H9 (cell line): Measurements from ENCODE around the gene TMEM14B. TPM values are rescaled to one million over a fixed set of nuclear protein-coding genes. Genes with fewer than 3 reads are reported as not detected.
A peak's percentile ranks its signal among the peaks of the same experiment; 100 is the strongest.

ENCODE experiments used
- DNase-seq: peaks from one replicate; pipeline ENCODE4 v3.0.0-alpha.2; 2017
- H2AFZ ChIP-seq: one replicate; pipeline ENCODE4 v1.6.1; 2013; ENCODE audit warnings: mild to moderate bottlenecking, low read length, control low read depth, moderate library complexity
- H2AK5ac ChIP-seq: 2 replicates; pipeline ENCODE4 v1.6.1; 2013; ENCODE audit warnings: low read length, control low read depth, mixed read lengths; ENCODE audit not compliant: insufficient read length
- H2BK120ac ChIP-seq: one replicate; pipeline ENCODE4 v1.6.1; 2013; ENCODE audit warnings: low read depth, mild to moderate bottlenecking, low read length, control low read depth, inconsistent platforms; ENCODE audit not compliant: poor library complexity, severe bottlenecking
- H2BK12ac ChIP-seq: 2 replicates; pipeline ENCODE4 v1.6.1; 2013; ENCODE audit warnings: low read length, control low read depth, mixed read lengths, low read depth; ENCODE audit not compliant: insufficient read length
- H2BK15ac ChIP-seq: 2 replicates; pipeline ENCODE4 v1.6.1; 2013; ENCODE audit warnings: low read depth, low read length, control low read depth
- H2BK20ac ChIP-seq: one replicate; pipeline ENCODE4 v1.6.1; 2013; ENCODE audit warnings: low read depth, mild to moderate bottlenecking, low read length, control low read depth, inconsistent platforms; ENCODE audit not compliant: poor library complexity, severe bottlenecking
- H2BK5ac ChIP-seq: 2 replicates; pipeline ENCODE4 v1.6.1; 2013; ENCODE audit warnings: low read length, control low read depth, mixed read lengths; ENCODE audit not compliant: insufficient read length
- H3K14ac ChIP-seq: 2 replicates; pipeline ENCODE4 v1.6.1; 2013; ENCODE audit warnings: low read length, control low read depth; ENCODE audit not compliant: insufficient read depth
- H3K18ac ChIP-seq: 2 replicates; pipeline ENCODE4 v1.6.1; 2013; ENCODE audit warnings: low read depth, mild to moderate bottlenecking, mixed read lengths, low read length, control low read depth; ENCODE audit not compliant: insufficient read length
- H3K23ac ChIP-seq: 2 replicates; pipeline ENCODE4 v1.6.1; 2013; ENCODE audit warnings: low read length, control low read depth, mixed read lengths, low read depth; ENCODE audit not compliant: insufficient read length
- H3K23me2 ChIP-seq: 2 replicates; pipeline ENCODE4 v1.6.1; 2013; ENCODE audit warnings: low read depth, mild to moderate bottlenecking, mixed read lengths, low read length, control low read depth; ENCODE audit not compliant: insufficient read length, poor library complexity, severe bottlenecking
- H3K27ac ChIP-seq: 2 replicates; pipeline ENCODE4 v1.5.1; 2013; ENCODE audit warnings: low read length, control low read depth, mixed read lengths, low read depth; ENCODE audit not compliant: insufficient read length
- H3K27me3 ChIP-seq: 2 replicates; pipeline ENCODE4 v1.6.1; 2013; ENCODE audit warnings: low read length, control low read depth, inconsistent platforms; ENCODE audit not compliant: insufficient read depth
- H3K4ac ChIP-seq: 2 replicates; pipeline ENCODE4 v1.6.1; 2013; ENCODE audit warnings: low read depth, mild to moderate bottlenecking, control low read depth, inconsistent platforms, low read length, moderate library complexity
- H3K4me1 ChIP-seq: 2 replicates; pipeline ENCODE4 v1.6.1; 2013; ENCODE audit warnings: low read length, control low read depth, inconsistent platforms; ENCODE audit not compliant: insufficient read depth
- H3K4me2 ChIP-seq: 2 replicates; pipeline ENCODE4 v1.6.1; 2013; ENCODE audit warnings: low read length, control low read depth, mixed read lengths; ENCODE audit not compliant: insufficient read length, insufficient read depth
- H3K56ac ChIP-seq: 2 replicates; pipeline ENCODE4 v1.6.1; 2013; ENCODE audit warnings: low read depth, mild to moderate bottlenecking, mixed read lengths, low read length, control low read depth; ENCODE audit not compliant: insufficient read length
- H3K79me1 ChIP-seq: 2 replicates; pipeline ENCODE4 v1.6.1; 2013; ENCODE audit warnings: low read depth, mild to moderate bottlenecking, moderate library complexity, low read length, control low read depth, inconsistent platforms; ENCODE audit not compliant: insufficient read depth, poor library complexity, severe bottlenecking
- H3K79me2 ChIP-seq: 2 replicates; pipeline ENCODE4 v1.6.1; 2013; ENCODE audit warnings: low read length, control low read depth, inconsistent platforms; ENCODE audit not compliant: insufficient read depth
- H3K9ac ChIP-seq: 2 replicates; pipeline ENCODE4 v1.6.1; 2013; ENCODE audit warnings: low read length, control low read depth, mixed read lengths; ENCODE audit not compliant: insufficient read length; ENCODE audit errors: extremely low read depth
- H3K9me3 ChIP-seq: one replicate; pipeline ENCODE4 v1.6.1; 2013; ENCODE audit warnings: low read depth, low read length, inconsistent platforms; ENCODE audit not compliant: control insufficient read depth
- H3T11ph ChIP-seq: one replicate; pipeline ENCODE4 v1.6.1; 2013; ENCODE audit warnings: mild to moderate bottlenecking, low read length, control low read depth, inconsistent platforms
- H4K20me1 ChIP-seq: one replicate; pipeline ENCODE4 v1.6.1; 2013; ENCODE audit not compliant: control insufficient read depth, insufficient read length, insufficient read depth
- H4K5ac ChIP-seq: 2 replicates; pipeline ENCODE4 v1.6.1; 2013; ENCODE audit warnings: low read depth, mild to moderate bottlenecking, mixed read lengths, low read length, control low read depth; ENCODE audit not compliant: insufficient read length
- H4K8ac ChIP-seq: replicated peaks from 2 replicates; pipeline ENCODE4 v1.6.1; 2013; ENCODE audit warnings: low read length, control low read depth, mixed read lengths, low read depth; ENCODE audit not compliant: insufficient read length
- H4K91ac ChIP-seq: 2 replicates; pipeline ENCODE4 v1.6.1; 2013; ENCODE audit warnings: low read depth, mild to moderate bottlenecking, moderate library complexity, mixed read lengths, low read length, control low read depth; ENCODE audit not compliant: insufficient read length
- H3K27ac Mint-ChIP-seq, 3 experiments: 2 replicates in 2 of 3; 3 replicates in 1 of 3; pipeline ENCODE4 v1.8.0; 2020 to 2021; ENCODE audit warnings: mixed read lengths in 3 of 3, mild to moderate bottlenecking in 1 of 3, moderate library complexity in 1 of 3
- H3K27me3 Mint-ChIP-seq: 2 replicates; pipeline ENCODE4 v1.8.0; 2021; ENCODE audit warnings: low read depth, mild to moderate bottlenecking, moderate library complexity, mixed read lengths
- H3K36me3 Mint-ChIP-seq, 3 experiments: 2 replicates in 2 of 3; 3 replicates in 1 of 3; pipeline ENCODE4 v1.8.0; 2020 to 2021; ENCODE audit warnings: low read depth in 3 of 3, mixed read lengths in 3 of 3; ENCODE audit not compliant: insufficient read depth in 1 of 3
- H3K4me1 Mint-ChIP-seq, 2 experiments: 2 replicates each; pipeline ENCODE4 v1.8.0; 2020; ENCODE audit warnings: mixed read lengths in 2 of 2
- H3K4me3 Mint-ChIP-seq, 2 experiments: 2 replicates in 1 of 2; 3 replicates in 1 of 2; pipeline ENCODE4 v1.8.0; 2020 to 2021; ENCODE audit warnings: mild to moderate bottlenecking in 2 of 2, mixed read lengths in 2 of 2, moderate library complexity in 1 of 2
- H3K9me3 Mint-ChIP-seq, 2 experiments: 2 replicates in 1 of 2; 3 replicates in 1 of 2; pipeline ENCODE4 v1.8.0; 2020; ENCODE audit warnings: mild to moderate bottlenecking in 2 of 2, mixed read lengths in 2 of 2, moderate library complexity in 1 of 2
- CTCF ChIP-seq: fragments of 200-600 bp; sonication (generic); conservative IDR thresholded peaks from 3 replicates; pipeline ENCODE4 v1.8.0; 2021; ENCODE audit warnings: antibody characterized with exemption, mild to moderate bottlenecking
- WGBS: extraction: QIAGEN DNeasy Blood & Tissue Kit; methylation state at CpG from one replicate; pipeline ENCODE4 v1.1.7; 2013; ENCODE audit warnings: missing lambda C conversion rate, low lambda C conversion rate, mixed read lengths; ENCODE audit not compliant: insufficient read length; ENCODE audit errors: extremely low coverage; 5-methylcytosine and 5-hydroxymethylcytosine counted together
- total RNA-seq: library from RNA; stranded (reverse); gene quantifications from 2 replicates; pipeline ENCODE4 v1.2.1, GENCODE V29; 2021

TMEM14B gene
- total RNA-seq, 1 experiment from 2014 or later = 107 TPM

GRCh38 chr6:10756085-10756484 is 8.5 kb downstream of the TMEM14B start:
- no peak for TF ChIP-seq CTCF
- no peak overlapping the region for H3K23ac ChIP-seq
- H4K20me1 ChIP-seq = no peaks in the 10 kb centered on the region
- H4K91ac ChIP-seq = no peak overlapping the region
- peaks cover 5% of the 10 kb centered on the region for H3K79me1 ChIP-seq
- no peaks in the 10 kb centered on the region for H3K23me2 ChIP-seq
- no peak overlapping the region for H3K4me2 ChIP-seq
- Mint-ChIP-seq H3K36me3 (peaks cover 41 to 83% (median 77%) of the 10 kb centered on the region in 3 experiments), H3K4me3 (no peak overlapping the region), H3K27ac (0 out of 7 replicates have a peak overlapping the region, but pooled peaks of 1 of the 3 experiments have one; percentile 8), H3K27me3 (no peaks in the 10 kb centered on the region), H3K9me3 (no peaks in the 10 kb centered on the region), H3K4me1 (peaks cover 0 to 6% of the 10 kb centered on the region in 2 experiments; a peak in 2 of 4 replicates)
- no peak overlapping the region for H4K8ac ChIP-seq
- H2BK20ac ChIP-seq = no peak overlapping the region
- no peaks in the 10 kb centered on the region for H3K4me1 ChIP-seq
- no peak overlapping the region for H3K18ac ChIP-seq
- no peak overlapping the region for H2BK15ac ChIP-seq
- no peak overlapping the region for H2BK12ac ChIP-seq
- no peak overlapping the region for H2AFZ ChIP-seq
- WGBS = no CpG with 5 or more reads among the region's 1 CpG
- no peak overlapping the region for H3T11ph ChIP-seq
- H4K5ac ChIP-seq = no peak overlapping the region
- H3K4ac ChIP-seq = no peak overlapping the region
- DNase-seq = no peak
- H3K27ac ChIP-seq = no peak overlapping the region
- no peak overlapping the region for H2BK5ac ChIP-seq
- H3K27me3 ChIP-seq = no peaks in the 10 kb centered on the region
- H3K9ac ChIP-seq = no peak overlapping the region
- no peaks in the 10 kb centered on the region for H3K9me3 ChIP-seq
- H3K14ac ChIP-seq = no peak overlapping the region
- H3K79me2 ChIP-seq = peaks cover 9% of the 10 kb centered on the region; the same call in 1 of the 2 replicates
- H3K56ac ChIP-seq = no peak overlapping the region
- H2AK5ac ChIP-seq = no peak overlapping the region
- no peak overlapping the region for H2BK120ac ChIP-seq
